ENCODE measurements around the gene ZNF407.

GRCh38 chr18:75088021-75088506 is 490.4 kb downstream of the ZNF407 start:
- no peak for TF ChIP-seq POLR2A (IDR thresholded peaks at IDR 0.05)
- TF ChIP-seq CTCF (IDR thresholded peaks at IDR 0.05), result no peak
- no peak for TF ChIP-seq POLR2AphosphoS5 (IDR thresholded peaks at IDR 0.05)
